HUES64 (cell line): ENCODE measurements around the gene PYGO2.

Experiments
- H3K27ac ChIP-seq: 2 replicates; pipeline ENCODE4 v1.7.0; 2013; ENCODE audit warnings: low read depth, low read length, inconsistent platforms
- H3K27me3 ChIP-seq: 2 replicates; pipeline ENCODE4 v1.6.1; 2013; ENCODE audit warnings: mild to moderate bottlenecking, low read length; ENCODE audit not compliant: insufficient read depth
- H3K36me3 ChIP-seq: 2 replicates; pipeline ENCODE4 v1.6.1; 2013; ENCODE audit warnings: mild to moderate bottlenecking, low read length; ENCODE audit not compliant: insufficient read depth
- H3K4me1 ChIP-seq: 2 replicates; pipeline ENCODE4 v1.6.1; 2013; ENCODE audit warnings: mild to moderate bottlenecking, low read length, moderate library complexity; ENCODE audit not compliant: insufficient read depth
- H3K4me3 ChIP-seq: 2 replicates; pipeline ENCODE4 v1.5.1; 2013; ENCODE audit warnings: mild to moderate bottlenecking, low read length, moderate library complexity
- H3K9ac ChIP-seq: 2 replicates; pipeline ENCODE4 v1.6.1; 2013; ENCODE audit warnings: mild to moderate bottlenecking, low read depth, low read length
- H3K9me3 ChIP-seq: 2 replicates; pipeline ENCODE4 v1.6.1; 2013; ENCODE audit warnings: low read depth, low read length; ENCODE audit not compliant: insufficient read depth
- WGBS: fragments of 150-250, 120-280 bp; methylation state at CpG from one replicate; pipeline ENCODE4 v1.1.7; 2013; ENCODE audit warnings: missing lambda C conversion rate; 5-methylcytosine and 5-hydroxymethylcytosine counted together

The PYGO2 gene

DNA sequence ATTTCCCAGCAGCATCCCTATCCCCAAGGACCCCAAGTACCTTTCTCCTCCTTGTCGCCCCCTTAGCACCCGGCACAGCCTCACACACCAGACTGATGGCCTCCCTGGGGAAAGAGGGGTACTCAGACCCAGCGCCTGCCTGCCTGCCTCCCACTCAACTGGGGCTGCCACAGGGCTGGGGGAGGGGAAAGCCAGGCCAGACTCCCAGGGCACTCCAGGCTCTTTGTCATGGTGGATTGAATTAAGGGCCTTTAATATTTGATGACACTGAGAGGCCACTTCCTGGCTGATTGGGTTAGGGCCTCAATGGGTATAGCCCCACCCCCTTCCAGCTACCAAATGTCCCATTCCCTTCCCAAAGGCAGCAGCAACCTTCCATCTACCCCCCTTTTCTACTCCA lies 7.1 kb upstream of the PYGO2 start:
- Histone ChIP-seq H3K27ac (no peak overlapping the region), H3K4me3 (peak overlapping the region; percentile 71), H3K9me3 (no peaks in the 10 kb centered on the region), H3K27me3 (no peaks in the 10 kb centered on the region), H3K4me1 (peaks cover 25% of the 10 kb centered on the region), H3K9ac (peak overlapping the region; percentile 73; the same call in 1 of the 2 replicates), H3K36me3 (peaks cover 46% of the 10 kb centered on the region)
- WGBS = 80% methylated on average over 3 of the region's 3 CpGs

DNA sequence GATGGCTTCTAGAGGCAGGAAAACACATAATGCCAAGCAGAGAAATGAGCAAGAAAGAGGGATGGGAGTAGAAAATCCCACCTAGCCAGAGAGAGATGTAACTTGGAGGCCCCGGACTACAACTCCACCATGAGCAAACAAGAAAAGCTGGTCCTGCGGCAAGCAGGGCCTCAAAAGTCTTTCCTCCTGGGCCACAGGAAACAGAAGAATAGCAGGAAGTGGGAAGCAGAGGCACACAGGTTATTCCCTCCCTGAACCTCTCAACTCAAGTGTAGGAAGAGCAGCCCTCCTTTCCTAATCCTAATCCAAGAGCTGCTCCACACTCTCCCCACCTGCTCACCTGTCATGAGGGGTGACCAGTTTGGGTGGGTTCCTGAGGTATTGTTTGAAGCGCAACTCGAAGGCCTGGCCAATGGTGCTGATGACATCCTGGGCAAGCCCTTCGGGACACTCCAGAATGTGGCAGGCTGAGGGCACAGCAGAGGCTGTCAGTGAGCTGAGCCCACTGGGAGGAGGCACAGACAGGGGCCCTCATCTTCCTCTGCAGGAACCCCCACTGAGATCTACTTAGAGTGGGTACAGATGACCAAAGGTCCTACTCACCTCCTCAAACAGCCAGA lies 5.9 kb upstream of the PYGO2 start:
- Histone ChIP-seq H3K9me3 (no peaks in the 10 kb centered on the region), H3K27ac (no peak overlapping the region), H3K36me3 (peaks cover 58% of the 10 kb centered on the region), H3K4me3 (no peak overlapping the region), H3K9ac (no peak overlapping the region), H3K4me1 (peaks cover 21% of the 10 kb centered on the region), H3K27me3 (no peaks in the 10 kb centered on the region)
- WGBS = 95% methylated on average over 5 of the region's 5 CpGs

DNA sequence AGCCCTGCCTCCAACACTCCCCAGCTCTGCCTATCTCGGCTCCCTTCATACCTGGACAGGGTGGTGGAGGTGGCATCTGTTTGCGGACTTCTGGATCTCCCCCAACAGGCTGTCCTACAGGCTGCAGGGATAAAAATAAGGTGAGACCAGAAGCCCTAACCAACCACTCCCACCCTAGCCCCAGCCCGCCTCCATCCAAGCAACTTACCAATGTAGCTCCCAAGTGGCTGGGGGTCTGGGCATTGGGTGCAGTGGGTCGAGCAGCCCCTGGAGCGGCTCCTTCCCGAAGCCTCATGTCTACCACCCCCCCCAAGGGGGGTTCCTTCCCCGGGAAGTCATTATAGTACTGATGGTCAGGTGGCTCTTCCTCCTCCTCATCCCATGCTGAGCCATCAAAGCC lies 4.5 kb upstream of the PYGO2 start:
- 98% methylated on average over 5 of the region's 7 CpGs for WGBS
- H3K36me3 ChIP-seq = peaks cover 60% of the 10 kb centered on the region
- no peaks in the 10 kb centered on the region for H3K9me3 ChIP-seq
- H3K27me3 ChIP-seq = no peaks in the 10 kb centered on the region
- peaks cover 10% of the 10 kb centered on the region; the same call in 1 of the 2 replicates for H3K4me1 ChIP-seq
- no peak overlapping the region for H3K4me3 ChIP-seq
- H3K9ac ChIP-seq = no peak overlapping the region
- H3K27ac ChIP-seq = no peak overlapping the region

DNA sequence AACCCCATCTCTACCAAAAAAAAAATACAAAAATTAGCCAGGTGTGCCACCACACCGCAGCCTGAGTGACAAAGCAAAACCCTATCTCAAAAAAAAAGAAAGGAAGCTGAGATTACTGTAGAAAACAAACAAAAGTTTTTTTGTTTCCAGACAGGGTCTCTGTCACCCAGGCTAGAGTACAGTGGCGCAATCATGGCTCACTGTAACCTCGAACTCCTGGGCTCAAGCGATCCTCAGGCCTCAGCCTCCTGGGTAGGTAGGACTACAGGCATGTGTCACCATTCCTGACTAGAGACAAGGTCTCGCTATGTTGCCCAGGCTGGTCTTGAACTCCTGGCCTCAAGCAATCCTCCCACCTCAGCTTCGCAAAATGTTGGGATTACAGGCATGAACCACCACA lies 2.8 kb upstream of the PYGO2 start:
- no peak overlapping the region for H3K9ac ChIP-seq
- H3K27me3 ChIP-seq = no peaks in the 10 kb centered on the region
- peaks cover 15% of the 10 kb centered on the region; the same call in 1 of the 2 replicates for H3K4me1 ChIP-seq
- no peak overlapping the region for H3K4me3 ChIP-seq
- H3K27ac ChIP-seq = no peak overlapping the region
- no peaks in the 10 kb centered on the region for H3K9me3 ChIP-seq
- WGBS = 95% methylated on average over 6 of the region's 6 CpGs
- peaks cover 64% of the 10 kb centered on the region for H3K36me3 ChIP-seq

DNA sequence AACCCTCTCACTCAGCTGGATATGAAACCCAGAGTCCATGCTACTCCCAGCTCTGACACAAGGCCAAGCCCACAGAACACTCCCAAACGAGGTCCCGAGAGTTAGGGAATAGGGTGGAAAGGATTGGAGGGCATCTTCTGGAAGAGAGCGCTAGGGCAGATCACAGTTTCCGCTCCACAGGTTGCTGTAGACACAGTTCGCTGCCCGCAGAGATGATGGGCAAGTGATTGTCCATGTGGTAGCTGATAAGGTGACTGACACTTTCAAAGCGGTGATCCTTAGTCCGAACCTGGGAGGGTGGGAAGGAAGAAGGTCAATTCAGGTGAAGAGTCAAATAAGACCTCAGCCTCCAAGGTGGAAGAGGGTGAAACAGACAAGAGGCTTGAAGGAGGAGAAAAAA lies 2.1 kb upstream of the PYGO2 start:
- peaks cover 9% of the 10 kb centered on the region; the same call in 1 of the 2 replicates for H3K4me1 ChIP-seq
- no peaks in the 10 kb centered on the region for H3K9me3 ChIP-seq
- WGBS = 92% methylated on average over 8 of the region's 8 CpGs
- H3K9ac ChIP-seq = no peak overlapping the region
- no peaks in the 10 kb centered on the region for H3K27me3 ChIP-seq
- H3K36me3 ChIP-seq = peaks cover 71% of the 10 kb centered on the region
- H3K4me3 ChIP-seq = no peak overlapping the region
- no peak overlapping the region for H3K27ac ChIP-seq

DNA sequence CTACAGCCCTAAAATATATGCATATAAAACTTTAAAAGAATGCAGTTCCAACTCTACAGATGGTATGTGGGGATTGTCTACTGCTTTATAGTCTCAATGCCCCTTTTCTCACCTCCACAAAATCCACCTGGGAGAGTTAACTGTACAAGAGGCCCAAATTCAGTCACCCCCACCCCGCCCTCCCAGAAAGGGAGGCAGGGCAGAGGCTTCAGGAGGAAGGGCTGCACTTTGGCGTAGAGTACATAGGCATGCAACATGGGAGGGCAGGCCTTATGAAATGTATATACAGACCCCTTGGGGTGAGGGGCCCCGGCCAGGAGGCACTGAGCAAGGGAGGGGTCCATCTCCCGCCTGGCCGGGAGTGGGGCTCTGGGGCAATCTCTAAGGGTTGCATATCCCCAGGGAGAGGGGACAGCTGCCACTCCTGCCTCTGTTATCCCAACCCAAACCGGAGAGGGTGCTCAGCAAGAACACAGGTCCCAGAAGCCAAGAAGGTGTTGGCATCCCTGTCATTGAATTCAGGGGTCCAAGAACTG lies 1.3 kb upstream of the PYGO2 start:
- H3K4me3 ChIP-seq = peak overlapping the region; percentile 75
- WGBS = 76% methylated on average over 6 of the region's 6 CpGs
- 0 out of 2 replicates have a peak overlapping the region, but pooled peaks have one; percentile 94 for H3K9ac ChIP-seq
- peak overlapping the region; percentile 30; the same call in 1 of the 2 replicates for H3K27ac ChIP-seq
- peaks cover 72% of the 10 kb centered on the region for H3K36me3 ChIP-seq
- H3K4me1 ChIP-seq = peaks cover 7% of the 10 kb centered on the region; the same call in 1 of the 2 replicates
- H3K9me3 ChIP-seq = no peaks in the 10 kb centered on the region
- no peaks in the 10 kb centered on the region for H3K27me3 ChIP-seq

DNA sequence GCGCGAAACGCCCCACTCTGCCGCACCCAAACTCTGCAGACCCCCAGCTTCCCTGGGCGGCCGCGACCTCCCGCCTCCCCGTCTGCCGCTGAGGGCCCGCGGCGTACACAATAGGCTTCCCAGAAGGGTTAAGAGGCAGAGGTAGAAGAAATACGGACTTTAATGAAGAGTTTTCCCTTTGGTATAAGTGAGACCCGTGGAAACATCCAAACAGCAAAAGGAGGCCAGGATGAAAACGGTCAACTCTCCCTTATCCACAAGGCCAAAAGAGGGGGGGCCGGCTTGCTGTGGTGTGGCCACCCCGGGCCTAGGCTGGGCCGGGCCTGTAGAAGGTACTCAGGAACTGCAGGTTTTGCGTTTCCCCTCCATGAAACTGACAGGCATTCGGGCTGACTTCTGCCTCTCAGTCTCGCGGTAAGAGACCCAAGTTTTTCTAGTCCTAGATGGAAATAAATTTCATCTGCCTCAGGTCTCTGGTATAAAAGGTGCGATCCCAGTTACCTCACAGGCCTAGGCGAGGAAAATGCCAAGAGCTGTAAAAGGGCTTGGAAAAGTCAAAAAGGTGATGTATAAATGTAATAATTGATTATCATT lies 671 bp upstream of the PYGO2 start:
- peak overlapping the region; percentile 75 for H3K4me3 ChIP-seq
- peaks cover 12% of the 10 kb centered on the region; the same call in 1 of the 2 replicates for H3K4me1 ChIP-seq
- H3K9me3 ChIP-seq = no peaks in the 10 kb centered on the region
- peak overlapping the region; percentile 94 for H3K9ac ChIP-seq
- peaks cover 65% of the 10 kb centered on the region for H3K36me3 ChIP-seq
- 15% methylated on average over 25 of the region's 25 CpGs for WGBS
- no peaks in the 10 kb centered on the region for H3K27me3 ChIP-seq
- peak overlapping the region; percentile 93 for H3K27ac ChIP-seq

DNA sequence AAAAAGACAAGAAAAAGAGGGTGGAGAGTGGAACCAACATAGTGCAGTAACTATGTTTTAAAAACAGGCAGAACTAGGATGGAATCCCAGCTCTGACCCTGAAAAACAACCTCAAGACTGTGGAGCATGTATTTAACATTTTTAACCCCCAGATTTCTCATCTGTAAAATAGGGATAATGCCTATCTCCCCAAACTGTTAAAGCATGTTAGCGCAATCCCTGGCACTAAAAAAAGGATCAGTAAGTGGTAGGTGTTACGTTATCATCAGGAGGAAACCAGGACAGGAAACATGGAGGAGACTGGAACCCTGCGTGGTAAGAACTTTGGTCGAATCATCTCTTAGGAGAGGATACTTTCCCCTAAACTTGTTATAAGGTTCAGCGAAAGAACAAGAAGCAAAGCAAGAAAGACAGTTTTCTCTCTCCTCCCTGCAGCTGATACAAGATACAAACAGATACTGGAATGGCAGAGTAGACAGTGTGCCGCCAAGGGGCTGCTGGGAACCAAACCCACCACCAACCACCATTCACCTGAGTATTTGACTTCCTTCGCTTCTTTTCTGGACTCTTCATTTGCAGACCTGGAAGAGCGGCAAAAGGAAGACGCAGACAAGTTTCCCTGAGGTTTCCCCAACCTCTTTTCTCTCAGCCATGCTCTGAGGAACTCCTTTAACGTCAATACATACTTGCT lies 991 bp downstream of the PYGO2 start:
- Histone ChIP-seq H3K9ac (peak overlapping the region; percentile 94; the same call in 1 of the 2 replicates), H3K27me3 (no peaks in the 10 kb centered on the region), H3K27ac (no peak overlapping the region), H3K4me3 (peak overlapping the region; percentile 75), H3K9me3 (no peaks in the 10 kb centered on the region), H3K36me3 (peaks cover 49% of the 10 kb centered on the region), H3K4me1 (peaks cover 19% of the 10 kb centered on the region; the same call in 1 of the 2 replicates)
- 76% methylated on average over 10 of the region's 10 CpGs for WGBS

DNA sequence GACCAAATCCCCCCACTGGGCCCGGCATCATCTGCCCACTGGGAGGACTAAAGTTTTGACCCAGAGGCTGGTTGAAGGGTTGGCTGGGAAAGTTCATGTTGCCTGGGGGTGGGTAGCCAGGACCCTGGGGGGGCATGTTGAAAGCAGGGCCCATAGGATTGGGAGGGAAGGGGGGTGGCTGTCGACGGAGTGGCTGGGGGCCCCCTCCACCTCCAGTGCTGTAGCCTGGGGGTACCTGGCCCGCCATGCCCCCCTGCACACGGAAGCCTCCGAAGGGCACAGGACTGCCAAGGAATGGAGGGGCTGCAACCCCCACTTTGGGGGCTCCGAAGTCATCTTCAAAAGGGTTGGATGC lies 2.2 kb downstream of the PYGO2 start:
- no peak overlapping the region for H3K27ac ChIP-seq
- peaks cover 38% of the 10 kb centered on the region for H3K36me3 ChIP-seq
- WGBS = 96% methylated on average over 7 of the region's 7 CpGs

DNA sequence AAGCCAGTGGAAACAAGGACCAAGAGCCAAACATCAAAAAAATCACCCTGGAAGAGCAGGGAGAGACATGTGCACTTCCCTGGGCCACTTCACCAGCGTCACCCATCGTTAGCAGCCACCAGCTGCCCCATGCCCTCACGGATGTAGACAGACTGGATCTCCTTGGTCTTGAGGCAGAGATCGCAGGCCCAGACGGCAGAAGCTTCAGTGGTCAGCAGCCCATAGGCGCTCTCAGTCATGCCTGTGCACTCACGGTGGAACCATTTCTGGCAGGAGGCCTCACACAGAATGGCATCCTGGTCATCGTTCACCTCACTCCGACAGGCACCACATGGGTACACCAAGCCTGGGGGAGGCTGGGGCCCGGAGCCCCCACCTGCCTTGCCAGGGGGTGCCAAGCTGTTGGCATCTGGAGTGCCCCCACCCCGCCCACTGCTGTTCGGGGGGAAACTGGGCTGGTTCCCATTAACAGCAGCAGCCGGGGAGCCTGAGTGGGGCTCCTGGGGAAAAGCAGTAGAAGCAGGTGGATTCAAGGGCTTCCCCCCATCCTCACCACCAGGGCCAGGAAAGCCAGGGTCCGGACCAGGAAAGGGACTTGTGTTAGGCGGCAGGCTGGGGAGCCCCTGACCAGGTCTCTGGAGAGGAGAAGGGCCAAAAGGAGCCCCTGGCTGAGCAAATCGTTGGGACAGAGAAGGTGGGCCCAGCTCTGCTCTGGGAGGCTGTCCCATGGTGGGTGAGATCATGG lies 2.7 kb downstream of the PYGO2 start:
- peaks cover 33% of the 10 kb centered on the region for H3K36me3 ChIP-seq
- H3K9me3 ChIP-seq = no peaks in the 10 kb centered on the region
- no peak overlapping the region for H3K9ac ChIP-seq
- H3K27ac ChIP-seq = no peak overlapping the region
- 96% methylated on average over 16 of the region's 16 CpGs for WGBS
- no peaks in the 10 kb centered on the region for H3K27me3 ChIP-seq
- H3K4me3 ChIP-seq = no peak overlapping the region
- peaks cover 32% of the 10 kb centered on the region for H3K4me1 ChIP-seq

More for the DNA sequence above, 2.2 kb downstream of the PYGO2 start:
- H3K4me3 ChIP-seq = no peak overlapping the region
- H3K4me1 ChIP-seq = peaks cover 29% of the 10 kb centered on the region
- H3K27me3 ChIP-seq = no peaks in the 10 kb centered on the region
- H3K9me3 ChIP-seq = no peaks in the 10 kb centered on the region
- no peak overlapping the region for H3K9ac ChIP-seq
